ENCODE measurements around the gene SNX3.
"Not testable (repeated sequence)": the region's sequence is repeated elsewhere in the genome, so short reads cannot be mapped to it uniquely, and the experiment has no call there.

Gene SNX3

DNA sequence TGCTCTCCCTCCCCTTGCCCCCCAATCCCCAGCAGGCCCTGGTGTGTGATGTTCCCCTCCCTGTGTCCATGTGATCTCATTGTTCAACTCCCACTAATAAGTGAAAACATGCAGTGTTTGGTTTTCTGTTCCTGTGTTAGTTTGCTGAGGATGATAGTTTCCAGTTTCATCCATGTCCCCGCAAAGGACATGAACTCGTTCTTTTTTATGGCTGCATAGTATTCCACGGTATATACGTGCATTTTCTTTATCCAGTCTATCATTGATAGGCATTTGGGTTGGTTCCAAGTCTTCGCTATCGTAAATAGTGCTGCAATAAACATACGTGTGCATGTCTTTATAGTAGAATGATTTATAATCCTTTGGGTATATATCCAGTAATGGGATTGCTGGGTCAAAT is 15.7 kb downstream of the SNX3 start:
- Mint-ChIP-seq H3K36me3 (peaks cover 26% of the 10 kb centered on the region), H3K4me1 (ENCODE audit: low read depth) (peaks cover 28% of the 10 kb centered on the region)
- H3K4me3 Mint-ChIP-seq; H3K27ac Mint-ChIP-seq; H3K9me3 Mint-ChIP-seq (ENCODE audit: low read depth); H3K27me3 Mint-ChIP-seq: not testable (repeated sequence)

DNA sequence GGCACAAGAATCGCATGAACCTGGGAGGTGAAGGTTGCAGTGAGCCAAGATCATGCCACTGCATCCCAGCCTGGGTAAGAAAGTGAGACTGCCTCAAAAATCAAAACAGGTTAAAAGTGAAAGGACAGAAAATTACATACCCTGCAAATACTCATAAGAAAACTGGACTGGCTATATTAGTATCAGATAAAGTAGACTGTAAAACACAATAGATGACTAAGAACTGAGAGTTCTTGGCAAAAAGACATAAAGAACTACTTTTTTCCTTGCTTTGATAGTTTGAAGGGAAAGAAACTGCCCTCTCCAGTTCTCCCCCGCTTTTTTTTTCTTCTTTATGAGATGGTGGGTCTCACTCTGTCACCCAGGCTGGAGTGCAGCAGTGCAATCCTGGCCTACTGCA is 17.0 kb downstream of the SNX3 start:
- H3K27me3 Mint-ChIP-seq, result no peaks in the 10 kb centered on the region
- H3K27ac Mint-ChIP-seq, result no peak overlapping the region
- H3K36me3 Mint-ChIP-seq, result peaks cover 30% of the 10 kb centered on the region
- H3K4me3 Mint-ChIP-seq, result no peak overlapping the region
- H3K9me3 Mint-ChIP-seq (ENCODE audit: low read depth), result peaks cover 5% of the 10 kb centered on the region
- H3K4me1 Mint-ChIP-seq (ENCODE audit: low read depth), result peaks cover 30% of the 10 kb centered on the region

DNA sequence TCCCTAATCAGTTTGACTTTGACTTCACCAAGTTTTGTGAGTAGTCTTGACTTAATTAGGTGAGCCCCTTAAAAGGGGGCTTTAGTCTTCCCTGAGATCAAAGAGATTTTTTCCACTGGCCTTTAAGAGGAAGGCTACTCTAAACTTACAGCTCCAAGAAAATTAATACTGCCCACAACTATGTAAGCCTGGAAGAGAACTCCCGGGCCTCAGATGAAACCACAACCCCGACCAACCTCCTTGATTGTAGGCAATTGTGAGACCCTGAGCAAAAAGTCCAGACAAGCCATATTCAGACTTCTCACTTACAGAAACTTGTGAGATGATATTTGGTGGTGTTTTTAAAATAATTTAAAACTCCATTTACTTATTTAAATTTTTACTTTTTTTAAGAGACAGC is 18.1 kb downstream of the SNX3 start:
- H3K4me1 Mint-ChIP-seq (ENCODE audit: low read depth), result peaks cover 22% of the 10 kb centered on the region
- peaks cover 5% of the 10 kb centered on the region for H3K9me3 Mint-ChIP-seq (ENCODE audit: low read depth)
- peaks cover 30% of the 10 kb centered on the region for H3K36me3 Mint-ChIP-seq
- H3K4me3 Mint-ChIP-seq, result no peak overlapping the region
- H3K27ac Mint-ChIP-seq, result no peak overlapping the region
- no peaks in the 10 kb centered on the region for H3K27me3 Mint-ChIP-seq

DNA sequence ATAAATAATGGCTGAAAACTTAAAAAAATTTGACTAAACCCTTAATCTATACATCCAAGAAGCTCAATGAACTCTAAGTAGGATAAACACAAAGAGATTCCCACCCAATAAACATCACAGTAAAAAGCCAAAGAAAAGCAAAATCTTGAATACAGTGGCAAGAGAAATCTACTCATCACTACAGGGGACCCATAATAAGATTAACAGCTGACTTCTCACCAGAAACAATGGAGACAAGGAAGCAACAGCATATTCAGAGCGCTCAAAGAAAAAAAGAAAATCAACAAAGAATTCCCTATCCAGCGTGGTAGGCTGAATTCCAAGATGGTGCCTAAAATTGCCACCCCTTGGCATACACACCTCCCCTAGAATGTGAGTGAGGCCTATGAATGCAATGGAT is 18.6 kb downstream of the SNX3 start:
- H3K36me3 Mint-ChIP-seq, result peaks cover 30% of the 10 kb centered on the region
- peaks cover 21% of the 10 kb centered on the region for H3K4me1 Mint-ChIP-seq (ENCODE audit: low read depth)
- no peaks in the 10 kb centered on the region for H3K27me3 Mint-ChIP-seq
- no peak overlapping the region for H3K27ac Mint-ChIP-seq
- no peak overlapping the region for H3K4me3 Mint-ChIP-seq
- H3K9me3 Mint-ChIP-seq (ENCODE audit: low read depth), result peaks cover 5% of the 10 kb centered on the region

DNA sequence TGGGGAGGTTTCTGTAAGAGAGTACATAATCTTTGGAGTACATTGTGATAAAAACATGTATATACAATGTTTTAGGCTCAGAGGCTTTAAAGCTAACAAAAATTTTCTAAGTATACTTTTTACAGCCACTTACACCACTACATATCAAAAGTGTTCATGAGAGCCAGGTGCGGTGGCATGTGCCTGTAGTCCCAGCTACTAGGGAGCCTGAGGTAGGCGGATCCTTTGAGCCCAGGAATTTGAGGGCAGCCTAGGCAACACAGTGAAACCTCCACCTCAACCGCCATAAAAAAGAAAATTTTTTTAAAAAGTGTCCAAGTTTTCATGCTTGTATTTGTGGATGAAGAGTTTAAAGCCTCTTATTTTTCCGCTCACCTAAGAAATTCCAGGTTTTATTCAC is 22.5 kb downstream of the SNX3 start:
- H3K27me3 Mint-ChIP-seq, result no peaks in the 10 kb centered on the region
- H3K4me3 Mint-ChIP-seq, result no peak overlapping the region
- no peak overlapping the region for H3K27ac Mint-ChIP-seq
- peaks cover 26% of the 10 kb centered on the region for H3K36me3 Mint-ChIP-seq
- H3K4me1 Mint-ChIP-seq (ENCODE audit: low read depth), result peaks cover 27% of the 10 kb centered on the region
- H3K9me3 Mint-ChIP-seq (ENCODE audit: low read depth), result peaks cover 5% of the 10 kb centered on the region

DNA sequence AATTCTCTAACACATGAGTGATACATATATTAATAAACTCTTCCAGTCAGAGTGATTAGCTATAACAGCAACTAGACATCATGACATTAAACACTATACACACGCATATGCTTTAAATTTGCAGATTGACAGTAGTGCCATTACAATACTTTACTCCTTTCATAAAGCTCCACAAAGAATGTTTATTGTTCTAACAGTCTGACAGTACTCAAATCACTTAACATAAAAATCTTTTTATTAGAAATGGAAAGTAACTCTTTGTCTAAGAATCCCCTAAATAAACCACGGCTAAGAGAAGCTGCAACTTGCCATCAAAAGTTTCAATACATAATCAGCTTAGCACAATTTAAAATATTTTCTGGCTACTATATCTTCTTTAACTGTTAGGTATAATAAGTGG is 24.0 kb downstream of the SNX3 start:
- peaks cover 16% of the 10 kb centered on the region for H3K36me3 Mint-ChIP-seq
- no peak overlapping the region for H3K27ac Mint-ChIP-seq
- H3K4me1 Mint-ChIP-seq (ENCODE audit: low read depth), result peaks cover 33% of the 10 kb centered on the region
- no peak overlapping the region for H3K4me3 Mint-ChIP-seq
- H3K9me3 Mint-ChIP-seq (ENCODE audit: low read depth), result no peaks in the 10 kb centered on the region
- H3K27me3 Mint-ChIP-seq, result no peaks in the 10 kb centered on the region

DNA sequence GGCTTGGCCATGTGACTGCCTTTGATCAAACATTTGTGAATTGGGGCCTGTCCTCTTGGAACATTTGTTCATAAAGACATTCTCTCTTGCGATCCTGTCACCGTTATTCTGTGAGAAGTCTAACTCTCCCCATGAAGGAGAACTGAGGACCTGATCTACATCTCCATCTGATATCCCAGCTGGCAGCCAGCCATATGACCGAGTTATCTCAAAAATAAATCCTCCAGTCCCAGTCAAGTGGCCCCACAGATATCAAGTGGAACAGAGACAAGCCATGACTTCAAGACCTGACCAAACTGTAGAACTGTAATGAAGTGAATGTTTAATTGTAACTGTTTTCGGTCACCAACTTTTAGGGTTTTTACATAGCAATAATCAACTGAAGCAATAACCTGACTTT is 25.7 kb downstream of the SNX3 start:
- no peak overlapping the region for H3K27ac Mint-ChIP-seq
- peaks cover 16% of the 10 kb centered on the region for H3K36me3 Mint-ChIP-seq
- H3K27me3 Mint-ChIP-seq, result no peaks in the 10 kb centered on the region
- no peak overlapping the region for H3K4me3 Mint-ChIP-seq
- H3K9me3 Mint-ChIP-seq (ENCODE audit: low read depth), result no peaks in the 10 kb centered on the region
- peaks cover 38% of the 10 kb centered on the region for H3K4me1 Mint-ChIP-seq (ENCODE audit: low read depth)

DNA sequence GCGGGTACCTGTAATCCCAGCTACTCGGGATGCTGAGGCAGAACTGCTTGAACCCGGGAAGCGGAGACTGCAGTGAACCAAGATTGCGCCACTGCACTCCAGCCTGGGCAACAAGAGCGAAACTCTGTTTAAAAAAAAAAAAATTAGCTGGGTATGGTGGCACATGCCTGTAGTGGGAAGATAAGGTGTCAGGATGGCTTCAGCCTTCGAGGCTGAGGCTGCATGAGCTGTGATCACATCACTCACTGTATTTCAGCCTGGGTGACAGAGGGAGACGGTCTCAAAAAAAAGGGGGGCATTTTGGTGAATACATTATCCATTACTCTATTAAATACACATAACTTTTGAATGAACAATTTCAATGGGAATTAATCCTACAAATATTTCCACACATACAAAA is 32.4 kb downstream of the SNX3 start:
- Mint-ChIP-seq H3K36me3 (peaks cover 3% of the 10 kb centered on the region), H3K4me3 (no peak overlapping the region), H3K27ac (peak overlapping the region; percentile 41), H3K4me1 (ENCODE audit: low read depth) (peaks cover 38% of the 10 kb centered on the region), H3K27me3 (no peaks in the 10 kb centered on the region), H3K9me3 (ENCODE audit: low read depth) (no peaks in the 10 kb centered on the region)

DNA sequence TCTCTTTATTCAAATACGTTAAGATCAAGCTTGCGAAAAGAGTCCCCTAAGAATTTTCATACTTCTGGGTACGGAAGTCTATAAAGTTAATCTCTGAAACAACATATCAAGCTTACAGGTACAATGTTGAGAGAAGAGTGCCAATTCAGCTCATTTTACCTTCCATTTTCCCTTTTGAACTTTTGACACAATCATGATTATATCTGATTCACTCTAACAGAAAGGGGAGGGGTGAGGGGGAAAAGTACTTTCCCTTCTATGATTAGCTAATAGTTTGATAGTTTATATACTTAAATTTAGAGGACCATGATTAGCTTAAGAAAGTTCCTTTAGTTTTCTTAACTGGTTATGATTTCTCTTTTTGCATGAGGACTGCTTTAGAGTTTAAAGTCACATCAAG is 33.5 kb downstream of the SNX3 start:
- peak overlapping the region; percentile 29 for H3K27ac Mint-ChIP-seq
- H3K36me3 Mint-ChIP-seq, result peaks cover 8% of the 10 kb centered on the region

DNA sequence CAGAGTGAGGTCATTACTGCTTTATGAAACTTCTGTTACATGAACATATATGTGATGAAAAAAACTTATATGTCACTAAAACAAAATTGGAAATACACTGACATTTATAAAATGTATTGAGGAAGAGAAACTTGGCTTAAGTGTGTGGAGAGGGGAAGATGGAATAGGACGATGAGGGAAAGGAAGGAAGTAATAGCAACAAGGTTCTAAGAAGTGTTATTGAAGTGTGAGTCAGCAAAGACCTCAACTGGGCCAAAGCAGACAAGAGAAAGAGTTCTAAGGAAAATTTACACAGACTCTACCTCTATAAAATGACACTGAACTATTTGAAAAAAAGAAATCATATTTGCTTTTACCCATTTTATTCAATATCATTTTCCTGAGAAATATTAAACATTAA is 38.3 kb downstream of the SNX3 start:
- H3K27ac Mint-ChIP-seq, result peak overlapping the region; percentile 78
- no peaks in the 10 kb centered on the region for H3K9me3 Mint-ChIP-seq (ENCODE audit: low read depth)
- peaks cover 16% of the 10 kb centered on the region for H3K4me1 Mint-ChIP-seq (ENCODE audit: low read depth)
- H3K36me3 Mint-ChIP-seq, result peaks cover 18% of the 10 kb centered on the region
- H3K4me3 Mint-ChIP-seq, result no peak overlapping the region
- no peaks in the 10 kb centered on the region for H3K27me3 Mint-ChIP-seq

More for the DNA sequence above, 33.5 kb downstream of the SNX3 start:
- Mint-ChIP-seq H3K4me1 (ENCODE audit: low read depth) (peaks cover 38% of the 10 kb centered on the region), H3K27me3 (no peaks in the 10 kb centered on the region), H3K4me3 (no peak overlapping the region), H3K9me3 (ENCODE audit: low read depth) (no peaks in the 10 kb centered on the region)

DNA sequence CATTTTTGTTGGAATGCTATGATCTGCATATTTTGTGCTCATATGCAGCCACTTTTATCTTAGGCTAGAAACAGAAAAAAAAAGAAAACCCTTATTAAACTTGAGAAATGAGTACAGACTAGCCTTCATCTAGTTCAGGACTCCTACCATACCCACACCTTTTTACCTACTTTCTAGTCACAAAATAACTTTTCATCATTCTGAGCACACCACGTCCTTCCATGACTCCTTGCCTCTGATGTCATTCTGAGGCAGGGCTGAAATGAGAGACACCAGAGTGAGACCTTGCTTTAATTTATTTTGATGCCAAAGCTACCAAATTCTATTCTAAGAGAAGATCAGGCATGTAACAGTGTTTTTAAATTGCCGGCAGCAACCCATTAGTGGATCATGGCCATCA is 38.8 kb downstream of the SNX3 start:
- H3K36me3 Mint-ChIP-seq, result peaks cover 18% of the 10 kb centered on the region
- H3K4me1 Mint-ChIP-seq (ENCODE audit: low read depth), result peaks cover 13% of the 10 kb centered on the region
- peak overlapping the region; percentile 78 for H3K27ac Mint-ChIP-seq
- H3K4me3 Mint-ChIP-seq, result no peak overlapping the region
- H3K27me3 Mint-ChIP-seq, result no peaks in the 10 kb centered on the region
- H3K9me3 Mint-ChIP-seq (ENCODE audit: low read depth), result no peaks in the 10 kb centered on the region

DNA sequence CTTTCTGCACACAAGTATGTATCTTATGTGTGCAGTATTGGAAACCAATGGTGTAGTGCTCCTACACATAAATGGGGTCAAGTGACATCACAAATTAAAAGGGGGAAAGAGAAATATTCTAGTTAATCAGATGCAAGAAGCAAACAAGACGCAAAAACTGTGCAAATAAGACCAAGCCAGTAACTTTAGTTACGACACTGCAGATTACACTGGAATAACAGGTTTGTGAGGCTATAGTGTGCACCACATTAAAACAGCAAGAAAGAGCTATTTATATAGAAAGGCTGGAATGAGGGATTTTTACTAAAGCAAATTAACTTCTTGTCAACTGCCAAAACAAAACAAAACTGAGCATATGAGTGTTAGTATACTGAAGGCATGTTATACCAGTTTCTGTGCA is 49.2 kb downstream of the SNX3 start:
- H3K27ac Mint-ChIP-seq, result no peak overlapping the region
- H3K27me3 Mint-ChIP-seq, result no peaks in the 10 kb centered on the region
- no peaks in the 10 kb centered on the region for H3K4me1 Mint-ChIP-seq (ENCODE audit: low read depth)
- no peaks in the 10 kb centered on the region for H3K9me3 Mint-ChIP-seq (ENCODE audit: low read depth)
- peaks cover 15% of the 10 kb centered on the region for H3K36me3 Mint-ChIP-seq
- H3K4me3 Mint-ChIP-seq, result no peak overlapping the region

DNA sequence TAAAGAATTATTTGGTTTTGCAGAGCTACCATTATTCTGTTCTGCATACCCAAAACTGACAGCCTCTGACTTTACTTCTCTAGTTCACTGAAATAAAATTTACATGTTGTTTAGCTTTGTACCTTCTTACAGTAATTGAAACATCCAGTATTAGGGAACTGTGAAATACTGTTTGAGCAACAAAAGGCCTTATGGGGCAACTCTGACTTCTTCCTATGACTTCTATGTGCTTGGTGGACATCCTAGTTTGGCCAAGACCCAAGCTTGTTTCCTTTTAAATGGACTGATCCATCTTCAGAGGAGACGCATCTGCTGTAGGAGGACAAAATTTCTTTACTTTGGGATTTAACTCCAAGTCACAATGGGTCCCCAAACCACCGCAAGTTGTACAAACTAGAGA is 50.3 kb downstream of the SNX3 start:
- Mint-ChIP-seq H3K36me3 (peaks cover 15% of the 10 kb centered on the region), H3K4me1 (ENCODE audit: low read depth) (no peaks in the 10 kb centered on the region), H3K4me3 (no peak overlapping the region), H3K27me3 (no peaks in the 10 kb centered on the region), H3K9me3 (ENCODE audit: low read depth) (no peaks in the 10 kb centered on the region), H3K27ac (no peak overlapping the region)

DNA sequence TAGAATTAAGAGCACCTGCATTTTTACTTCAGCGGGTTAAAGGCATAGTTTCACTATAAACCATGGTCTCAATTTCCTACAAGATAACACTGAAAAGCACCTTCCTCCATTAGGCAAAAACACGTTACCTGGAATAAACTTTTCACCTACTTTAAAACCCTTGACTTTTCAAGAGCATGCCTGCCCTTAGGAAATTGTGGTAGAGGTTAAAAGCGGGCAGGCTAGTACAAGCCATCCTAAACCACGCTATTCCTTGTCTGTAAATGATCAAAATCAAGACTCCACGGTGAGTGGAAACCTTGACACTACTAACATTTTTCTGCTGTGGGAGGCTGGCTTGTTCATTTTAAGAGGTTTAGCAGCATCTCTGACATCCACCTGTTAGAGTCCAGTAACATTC is 51.1 kb downstream of the SNX3 start:
- no peaks in the 10 kb centered on the region for H3K4me1 Mint-ChIP-seq (ENCODE audit: low read depth)
- no peak overlapping the region for H3K4me3 Mint-ChIP-seq
- H3K36me3 Mint-ChIP-seq, result peaks cover 13% of the 10 kb centered on the region
- no peaks in the 10 kb centered on the region for H3K9me3 Mint-ChIP-seq (ENCODE audit: low read depth)
- no peaks in the 10 kb centered on the region for H3K27me3 Mint-ChIP-seq
- H3K27ac Mint-ChIP-seq, result no peak overlapping the region

DNA sequence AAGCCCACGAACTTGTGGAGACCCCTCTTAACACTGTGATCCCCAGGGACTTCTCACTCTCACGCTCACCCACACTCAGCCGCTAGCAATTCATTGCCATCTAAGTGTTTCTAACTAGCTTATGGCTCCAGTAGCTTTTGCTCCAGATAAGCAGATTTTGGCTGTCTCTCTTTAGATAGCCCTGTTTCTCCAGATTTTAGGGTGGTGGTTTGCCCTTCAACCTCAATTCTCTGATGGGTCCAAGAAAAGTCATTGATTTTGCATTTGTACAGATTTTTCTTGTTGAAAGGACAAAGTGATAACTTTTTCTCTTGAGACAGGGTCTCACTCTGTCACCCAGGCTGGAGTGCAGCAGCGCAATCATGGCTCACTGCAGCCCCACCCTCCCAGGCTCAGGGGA is 53.8 kb downstream of the SNX3 start:
- H3K4me1 Mint-ChIP-seq (ENCODE audit: low read depth), result peaks cover 2% of the 10 kb centered on the region
- no peaks in the 10 kb centered on the region for H3K27me3 Mint-ChIP-seq
- peaks cover 13% of the 10 kb centered on the region for H3K36me3 Mint-ChIP-seq
- no peak overlapping the region for H3K4me3 Mint-ChIP-seq
- no peaks in the 10 kb centered on the region for H3K9me3 Mint-ChIP-seq (ENCODE audit: low read depth)
- H3K27ac Mint-ChIP-seq, result no peak overlapping the region

DNA sequence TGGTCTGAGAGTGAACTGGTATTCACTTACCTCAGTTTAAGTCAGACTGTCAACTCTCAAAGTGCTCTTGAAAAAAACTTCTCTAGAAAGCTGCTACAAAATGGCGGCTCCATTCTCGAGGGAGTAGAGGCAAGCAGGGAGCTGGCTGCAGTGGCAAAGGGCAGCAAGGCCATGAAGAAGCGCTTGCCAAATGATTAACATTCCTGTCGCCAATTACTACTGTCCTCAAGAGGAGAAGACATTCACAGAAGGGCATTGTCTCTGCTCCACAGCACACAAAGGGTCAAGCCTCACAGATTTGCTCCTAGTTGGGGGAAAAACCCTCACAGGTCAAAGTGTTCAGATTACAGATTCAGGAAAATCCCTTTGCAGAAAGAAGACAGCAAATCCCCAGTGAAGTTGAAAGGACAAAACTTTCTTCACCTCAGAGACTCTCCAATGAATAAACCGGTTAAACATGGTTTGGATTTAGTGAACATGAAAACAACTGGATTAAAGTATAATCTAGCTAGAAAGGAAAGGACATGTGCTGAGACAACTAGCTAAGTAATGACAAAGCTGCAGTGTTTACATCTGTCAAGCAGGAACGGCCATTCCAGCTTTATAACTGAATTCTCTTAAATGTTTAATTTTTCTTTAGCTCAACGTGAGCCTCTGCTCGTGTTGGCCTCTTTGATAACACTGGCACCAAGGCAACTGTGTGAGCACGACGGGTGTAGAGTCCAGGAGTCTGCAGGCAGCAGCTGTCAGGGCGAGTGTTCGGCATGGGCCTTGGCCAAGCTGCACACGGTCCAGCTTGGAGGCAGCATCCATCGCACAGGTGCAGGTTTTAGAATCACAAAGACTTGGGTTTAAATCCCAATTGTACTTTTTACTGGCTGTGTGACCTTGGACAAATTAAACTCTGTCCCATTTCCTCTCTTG is 57.4 kb downstream of the SNX3 start:
- H3K4me3 Mint-ChIP-seq, result no peak overlapping the region
- peaks cover 2% of the 10 kb centered on the region for H3K4me1 Mint-ChIP-seq (ENCODE audit: low read depth)
- H3K36me3 Mint-ChIP-seq, result peaks cover 9% of the 10 kb centered on the region
- no peaks in the 10 kb centered on the region for H3K27me3 Mint-ChIP-seq
- no peak overlapping the region for H3K27ac Mint-ChIP-seq
- H3K9me3 Mint-ChIP-seq (ENCODE audit: low read depth), result no peaks in the 10 kb centered on the region

Measured in activated naive CD8-positive, alpha-beta T cell (primary cell).